Neural progenitor cell (in vitro differentiated cells): ENCODE measurements around the gene WDFY2. TPM values are rescaled to one million over a fixed set of nuclear protein-coding genes. Genes with fewer than 3 reads are reported as not detected.

Experiments
- DNase-seq: peaks from one replicate; pipeline ENCODE4 v3.0.0-alpha.2; 2016; ENCODE audit warnings: low spot score
- H2AFZ ChIP-seq: fragments of 200-600 bp; sonication (generic); replicated peaks from 2 replicates; pipeline ENCODE4 v1.6.1; 2016; ENCODE audit warnings: antibody characterized with exemption
- H3F3A ChIP-seq: fragments of 200-600 bp; sonication (generic); 2 replicates; pipeline ENCODE4 v1.6.1; 2016; ENCODE audit warnings: antibody characterized with exemption, low read depth
- H3K27ac ChIP-seq: fragments of 200-600 bp; sonication (generic); 2 replicates; pipeline ENCODE4 v1.5.1; 2016; ENCODE audit warnings: mild to moderate bottlenecking
- H3K27me3 ChIP-seq: fragments of 200-600 bp; sonication (generic); 2 replicates; pipeline ENCODE4 v1.6.1; 2016; ENCODE audit warnings: mild to moderate bottlenecking, moderate library complexity
- H3K36me3 ChIP-seq: fragments of 200-600 bp; sonication (generic); 2 replicates; pipeline ENCODE4 v1.5.1; 2016
- H3K4me1 ChIP-seq: fragments of 200-600 bp; sonication (generic); 2 replicates; pipeline ENCODE4 v1.6.1; 2016; ENCODE audit warnings: mixed run types
- H3K4me2 ChIP-seq: fragments of 200-600 bp; sonication (generic); 2 replicates; pipeline ENCODE4 v1.6.1; 2016
- H3K4me3 ChIP-seq: fragments of 200-600 bp; sonication (generic); 2 replicates; pipeline ENCODE4 v1.5.1; 2016
- H3K79me2 ChIP-seq: fragments of 200-600 bp; sonication (generic); 2 replicates; pipeline ENCODE4 v1.6.1; 2016; ENCODE audit warnings: low read depth
- H3K9ac ChIP-seq: fragments of 200-600 bp; sonication (generic); 2 replicates; pipeline ENCODE4 v1.6.1; 2016
- H3K9me3 ChIP-seq: fragments of 200-600 bp; sonication (generic); 2 replicates; pipeline ENCODE4 v1.5.1; 2016; ENCODE audit warnings: low read depth
- H4K20me1 ChIP-seq: fragments of 200-600 bp; sonication (generic); 2 replicates; pipeline ENCODE4 v1.6.1; 2016; ENCODE audit warnings: low read depth
- H3K27ac Mint-ChIP-seq: 3 replicates; pipeline ENCODE4 v1.8.0; 2021; ENCODE audit warnings: mixed read lengths
- H3K27me3 Mint-ChIP-seq: 2 replicates; pipeline ENCODE4 v1.8.0; 2022; ENCODE audit warnings: low read depth, mild to moderate bottlenecking, inconsistent platforms, moderate library complexity, mixed read lengths; ENCODE audit not compliant: insufficient read depth
- H3K36me3 Mint-ChIP-seq: 3 replicates; pipeline ENCODE4 v1.8.0; 2021; ENCODE audit warnings: mixed read lengths
- H3K4me1 Mint-ChIP-seq: 3 replicates; pipeline ENCODE4 v1.8.0; 2021; ENCODE audit warnings: mixed read lengths
- H3K4me3 Mint-ChIP-seq: 3 replicates; pipeline ENCODE4 v1.8.0; 2021; ENCODE audit warnings: mild to moderate bottlenecking, moderate library complexity, mixed read lengths
- H3K9me3 Mint-ChIP-seq: 3 replicates; pipeline ENCODE4 v1.8.0; 2020; ENCODE audit warnings: mixed read lengths
- CTCF ChIP-seq: fragments of 200-600 bp; sonication (generic); IDR thresholded peaks from 2 replicates; pipeline ENCODE4 v1.5.1; 2017; ENCODE audit warnings: antibody characterized with exemption, mild to moderate bottlenecking
- EZH2 ChIP-seq: fragments of 200-600 bp; sonication (generic); IDR thresholded peaks from 2 replicates; pipeline ENCODE4 v1.6.1; 2017; ENCODE audit warnings: antibody characterized with exemption, mild to moderate bottlenecking, moderate library complexity
- EZH2phosphoT487 ChIP-seq: fragments of 200-600 bp; sonication (generic); IDR thresholded peaks from 2 replicates; pipeline ENCODE4 v1.6.1; 2017; ENCODE audit warnings: antibody characterized with exemption
- total RNA-seq: library from RNA; depleted of rRNA; stranded (reverse); fragments of >200 nt; gene quantifications from 2 replicates; pipeline ENCODE4 v1.2.3, GENCODE V29; 2015; ENCODE audit warnings: low replicate concordance

The WDFY2 gene
- total RNA-seq, 1 donor from 2014 or later: 18.3 TPM

- H3K36me3 Mint-ChIP-seq: peaks cover 14% of the 10 kb centered on the region
- no peak for TF ChIP-seq EZH2phosphoT487
- TF ChIP-seq EZH2: no peak
- TF ChIP-seq CTCF: no peak
- H3K9me3 Mint-ChIP-seq: no peaks in the 10 kb centered on the region
- peak overlapping the region; percentile 36 for H3K27ac Mint-ChIP-seq
- H3K4me3 Mint-ChIP-seq: no peak overlapping the region
- H3K27me3 ChIP-seq: no peaks in the 10 kb centered on the region
- no peak overlapping the region for H3K4me2 ChIP-seq
- H3K4me3 ChIP-seq: no peak overlapping the region
- H3F3A ChIP-seq: peaks cover 7% of the 10 kb centered on the region
- peaks cover 14% of the 10 kb centered on the region for H3K27me3 Mint-ChIP-seq
- H3K27ac ChIP-seq: no peak overlapping the region
- no peaks in the 10 kb centered on the region for H3K36me3 ChIP-seq
- no peaks in the 10 kb centered on the region for H3K79me2 ChIP-seq
- H3K4me1 Mint-ChIP-seq: peaks cover 4% of the 10 kb centered on the region
- H4K20me1 ChIP-seq: no peaks in the 10 kb centered on the region
- no peak overlapping the region for H2AFZ ChIP-seq
- no peaks in the 10 kb centered on the region for H3K4me1 ChIP-seq
- no peak overlapping the region for H3K9ac ChIP-seq
- no peaks in the 10 kb centered on the region for H3K9me3 ChIP-seq
- no peak for DNase-seq
Measured at GRCh38 chr13:51770681-51771417, 186.6 kb downstream of the WDFY2 start.

- Histone ChIP-seq H3K9me3 (no peaks in the 10 kb centered on the region), H3F3A (peaks cover 7% of the 10 kb centered on the region), H3K36me3 (no peaks in the 10 kb centered on the region), H4K20me1 (no peaks in the 10 kb centered on the region), H3K9ac (no peak overlapping the region), H3K27me3 (no peaks in the 10 kb centered on the region), H3K27ac (no peak overlapping the region), H3K79me2 (no peaks in the 10 kb centered on the region), H3K4me1 (no peaks in the 10 kb centered on the region), H3K4me2 (no peak overlapping the region), H3K4me3 (no peak overlapping the region), H2AFZ (no peak overlapping the region)
- peaks cover 14% of the 10 kb centered on the region for H3K27me3 Mint-ChIP-seq
- peaks cover 11% of the 10 kb centered on the region for H3K36me3 Mint-ChIP-seq
- TF ChIP-seq CTCF (no peak), EZH2 (no peak), EZH2phosphoT487 (no peak)
- peak overlapping the region; percentile 36 for H3K27ac Mint-ChIP-seq
- H3K4me3 Mint-ChIP-seq: peak overlapping the region; percentile 37
- no peaks in the 10 kb centered on the region for H3K9me3 Mint-ChIP-seq
- H3K4me1 Mint-ChIP-seq: peaks cover 4% of the 10 kb centered on the region
- no peak for DNase-seq
Measured at GRCh38 chr13:51771418-51772104, 187.3 kb downstream of the WDFY2 start.

DNA sequence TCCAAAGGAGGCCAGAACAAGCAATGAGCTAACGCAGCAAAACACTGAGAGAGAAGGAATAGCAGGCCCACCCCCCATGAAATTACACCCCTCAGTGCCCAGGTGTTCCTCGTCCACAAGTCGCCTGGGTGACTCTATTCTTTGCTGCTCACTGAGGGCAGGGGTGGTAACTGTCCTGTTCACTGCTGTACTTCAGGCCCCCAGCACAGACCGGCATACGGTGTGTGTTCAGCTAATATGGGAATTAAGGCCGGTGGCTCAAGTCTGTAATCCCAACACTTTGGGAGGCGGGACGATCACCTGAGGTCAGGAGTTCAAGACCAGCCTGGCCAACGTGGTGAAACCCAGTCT is 187.8 kb downstream of the WDFY2 start:
- H3K4me1 ChIP-seq: no peaks in the 10 kb centered on the region
- Mint-ChIP-seq H3K4me3 (no peak overlapping the region), H3K27ac (no peak overlapping the region), H3K36me3 (peaks cover 8% of the 10 kb centered on the region), H3K27me3 (peaks cover 14% of the 10 kb centered on the region), H3K9me3 (no peaks in the 10 kb centered on the region), H3K4me1 (peaks cover 4% of the 10 kb centered on the region)
- H2AFZ ChIP-seq: no peak overlapping the region
- no peaks in the 10 kb centered on the region for H4K20me1 ChIP-seq
- TF ChIP-seq EZH2: no peak
- no peak for TF ChIP-seq CTCF
- TF ChIP-seq EZH2phosphoT487: no peak
- no peak overlapping the region for H3K27ac ChIP-seq
- peaks cover 7% of the 10 kb centered on the region for H3F3A ChIP-seq
- H3K79me2 ChIP-seq: no peaks in the 10 kb centered on the region
- no peaks in the 10 kb centered on the region for H3K36me3 ChIP-seq
- no peak overlapping the region for H3K4me3 ChIP-seq
- H3K4me2 ChIP-seq: no peak overlapping the region
- no peaks in the 10 kb centered on the region for H3K9me3 ChIP-seq
- no peaks in the 10 kb centered on the region for H3K27me3 ChIP-seq
- no peak overlapping the region for H3K9ac ChIP-seq
- DNase-seq: no peak
